Thyroid gland (tissue), 4 donors: ENCODE results near the gene C1orf87.

Experiments used
- CTCF ChIP-seq, 6 experiments: fragments of 200-600 bp in 3 of 6; fragments of 450-650 bp in 3 of 6; sonication (generic) in 3 of 6; IDR thresholded peaks; one replicate each; pipeline ENCODE4 v1.5.1; 2016 to 2019; ENCODE audit warnings: antibody characterized with exemption in 6 of 6, mild to moderate bottlenecking in 2 of 6, inconsistent platforms in 1 of 6, moderate library complexity in 1 of 6
- POLR2A ChIP-seq, 2 donors: fragments of 450-650 bp; IDR thresholded peaks; one replicate each; pipeline ENCODE4 v1.6.1; 2017; ENCODE audit warnings: antibody characterized with exemption in 2 of 2, mild to moderate bottlenecking in 2 of 2, moderate library complexity in 1 of 2

GRCh38 chr1:60033066-60033465 is 40.5 kb downstream of the C1orf87 start:
- TF ChIP-seq CTCF (IDR thresholded peaks at IDR 0.05) (no peak), POLR2A (IDR thresholded peaks at IDR 0.05) (no peak)
